ENCODE data around the gene ELF4. TPM values are rescaled to one million over a fixed set of nuclear protein-coding genes. Genes with fewer than 3 reads are reported as not detected.

Gene ELF4
- total RNA-seq, 2 experiments from 2014 or later = 48.0 to 48.7 TPM

DNA sequence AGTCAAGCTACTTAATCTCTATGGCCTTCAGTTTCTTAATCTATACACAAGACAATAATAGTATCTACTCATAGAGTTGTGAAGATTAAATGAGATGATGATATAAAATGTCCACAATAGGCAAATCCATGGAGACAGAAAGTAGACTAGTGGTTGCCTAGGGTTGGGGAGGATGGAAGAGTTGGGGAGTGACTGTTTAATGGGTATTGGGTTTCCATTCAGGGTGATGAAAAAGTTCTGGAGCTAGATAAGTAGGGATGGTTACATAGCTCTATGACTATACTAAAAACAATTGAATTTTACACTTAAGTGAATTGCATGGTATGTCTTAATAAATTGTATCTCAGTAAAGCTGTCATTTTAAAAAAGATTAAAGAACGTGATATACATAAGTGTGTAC, 92.2 kb downstream of the ELF4 start:
- no peaks in the 10 kb centered on the region for H3K9me3 Mint-ChIP-seq
- ChIA-PET POLR2A (no interaction called here), CTCF (interaction anchor here (1.1 to 2.8 kb wide), 3 partner anchors 10 to 42 kb away, joined by 3 to 18 read pairs (median 3); no protein-coding TSS in a partner anchor)
- H3K27ac Mint-ChIP-seq = no peak overlapping the region
- H3K36me3 Mint-ChIP-seq (ENCODE audit: low read depth) = peaks cover 3% of the 10 kb centered on the region
- H3K4me1 Mint-ChIP-seq = no peaks in the 10 kb centered on the region
- H3K4me3 Mint-ChIP-seq = no peak overlapping the region
- H3K27me3 Mint-ChIP-seq = no peaks in the 10 kb centered on the region
- no peak for DNase-seq

DNA sequence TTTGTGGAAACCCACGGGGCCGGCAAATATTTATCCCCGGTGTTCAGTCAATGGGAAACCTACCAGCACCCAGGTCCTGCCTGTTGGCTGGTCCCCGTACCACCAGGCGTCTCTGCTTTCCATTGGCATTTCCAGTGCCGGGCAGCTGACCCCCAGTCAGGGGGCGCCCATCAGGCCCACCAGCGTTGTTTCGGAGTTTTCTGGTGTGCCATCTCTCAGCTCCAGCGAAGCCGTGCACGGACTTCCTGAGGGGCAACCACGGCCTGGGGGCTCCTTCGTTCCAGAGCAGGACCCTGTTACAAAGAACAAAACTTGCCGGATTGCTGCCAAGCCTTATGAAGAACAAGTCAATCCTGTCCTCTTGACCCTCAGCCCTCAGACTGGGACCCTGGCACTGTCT, 95.1 kb downstream of the ELF4 start:
- peaks cover 3% of the 10 kb centered on the region for H3K36me3 Mint-ChIP-seq (ENCODE audit: low read depth)

More for the DNA sequence above, 95.1 kb downstream of the ELF4 start:
- H3K27me3 Mint-ChIP-seq = no peaks in the 10 kb centered on the region
- no peak overlapping the region for H3K4me3 Mint-ChIP-seq
- ChIA-PET POLR2A (no interaction called here), CTCF (interaction anchor here (1.3 kb wide), 1 partner anchor 9 kb away, joined by 3 read pairs; no protein-coding TSS in a partner anchor)
- H3K27ac Mint-ChIP-seq = no peak overlapping the region
- H3K4me1 Mint-ChIP-seq = no peaks in the 10 kb centered on the region
- H3K9me3 Mint-ChIP-seq = no peaks in the 10 kb centered on the region
- DNase-seq = no peak

Other genes with a start within 250 kb of the ELF4 start
- 10 to 100 TPM; 15.3 to 18.4 TPM for gene UTP14A, start 204.3 kb downstream of the ELF4 start, total RNA-seq
- 1 to 10 TPM; 6.9 to 7.2 TPM for gene BCORL1, start 127.9 kb downstream of the ELF4 start, total RNA-seq
- 10 to 100 TPM; 41.2 to 41.8 TPM for gene AIFM1, start 55.3 kb upstream of the ELF4 start, total RNA-seq
- gene RAB33A, start 61.5 kb upstream of the ELF4 start, total RNA-seq = 10 to 100 TPM; 37.0 to 38.8 TPM
- 1 to 10 TPM; 5.1 to 6.7 TPM for gene ZNF280C, start 158.4 kb upstream of the ELF4 start, total RNA-seq
- gene SLC25A14, start 229.4 kb upstream of the ELF4 start, total RNA-seq = 10 to 100 TPM in 1 of 2 experiments, 1 to 10 TPM in 1; 9.4 to 10.6 TPM